Esophagus muscularis mucosa (tissue), 4 donors: ENCODE results near the gene AMFR.

Experiments
- CTCF ChIP-seq, 3 experiments: fragments of 200-600 bp in 2 of 3; fragments of 450-650 bp in 1 of 3; sonication (generic) in 2 of 3; IDR thresholded peaks; one replicate each; pipeline ENCODE4 v1.5.1; 2017 to 2019; ENCODE audit warnings: antibody characterized with exemption in 3 of 3, mild to moderate bottlenecking in 2 of 3, moderate library complexity in 1 of 3
- EP300 ChIP-seq: sonication (generic); formaldehyde crosslinking; IDR thresholded peaks from one replicate; pipeline ENCODE4 v1.6.1; 2017; ENCODE audit warnings: antibody characterized with exemption
- POLR2A ChIP-seq: fragments of 450-650 bp; IDR thresholded peaks from one replicate; pipeline ENCODE4 v1.6.1; 2017; ENCODE audit warnings: antibody characterized with exemption, moderate library complexity, mild to moderate bottlenecking, low read depth
- POLR2AphosphoS5 ChIP-seq, 2 donors: sonication (generic); formaldehyde crosslinking; IDR thresholded peaks; one replicate each; pipeline ENCODE4 v1.6.1; 2017; ENCODE audit warnings: antibody characterized with exemption in 2 of 2

- no peak for TF ChIP-seq CTCF (IDR thresholded peaks at IDR 0.05)
- no peak for TF ChIP-seq POLR2A
- TF ChIP-seq POLR2AphosphoS5 (IDR thresholded peaks at IDR 0.05): no peak
- TF ChIP-seq EP300: no peak
Measured at GRCh38 chr16:56411624-56412023, 13.7 kb downstream of the AMFR start.
